Hematopoietic multipotent progenitor cell treated with erythropoietin and hydrocortisone succinate and interleukin-3 and kit ligand, for 8 days (in vitro differentiated cells): Measurements from ENCODE around the gene REG3A.

Experiments used
- DNase-seq: peaks from one replicate; pipeline ENCODE4 v3.0.0-alpha.2; 2015

REG3A gene

GRCh38 chr2:79159653-79160052 lies at the start of gene REG3A:
Gene REG3A, minus strand, starts transcription at chr2:79159753. Its CDS starts 348 bp downstream, at chr2:79159405.
- DNase-seq = no peak

DNA sequence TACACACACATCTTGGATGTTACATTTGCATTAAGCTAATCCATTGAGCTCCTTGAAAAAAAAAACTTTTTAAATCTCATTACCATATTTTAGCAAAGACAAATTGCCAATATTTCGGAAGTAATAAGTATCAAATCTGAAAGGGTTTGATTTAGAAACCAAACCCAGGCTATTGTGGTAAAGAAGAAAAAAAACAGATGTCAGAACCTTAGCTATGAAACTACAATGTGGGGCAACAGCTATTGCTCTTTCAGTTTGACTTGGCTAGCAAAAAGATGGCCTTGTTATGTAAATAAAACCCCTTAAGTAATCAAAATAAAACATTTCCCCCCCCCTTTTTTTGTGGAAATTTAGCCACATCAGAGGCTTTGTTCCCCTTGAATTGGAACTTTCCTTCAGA lies 41.2 kb upstream of the REG3A start:
- DNase-seq = no peak

DNA sequence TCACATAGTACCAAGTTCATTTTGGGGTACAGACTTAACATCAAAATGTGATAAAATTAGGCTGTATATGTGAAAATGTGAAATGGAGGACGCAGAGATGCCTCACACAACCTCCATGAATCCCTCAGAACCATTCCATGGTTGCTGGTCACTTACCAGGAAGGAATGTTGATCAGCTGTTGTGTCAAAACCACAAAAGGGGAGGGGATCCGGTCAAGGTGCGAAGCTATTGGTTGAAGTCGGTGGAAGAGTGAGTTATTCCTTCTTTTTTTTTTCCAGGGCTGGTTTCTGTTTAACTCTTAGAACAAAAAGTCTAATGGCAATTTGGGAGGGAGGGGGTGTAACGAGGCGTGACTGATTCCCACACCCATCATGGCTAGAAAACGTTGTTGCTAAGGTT lies 32.3 kb upstream of the REG3A start:
- DNase-seq = no peak

DNA sequence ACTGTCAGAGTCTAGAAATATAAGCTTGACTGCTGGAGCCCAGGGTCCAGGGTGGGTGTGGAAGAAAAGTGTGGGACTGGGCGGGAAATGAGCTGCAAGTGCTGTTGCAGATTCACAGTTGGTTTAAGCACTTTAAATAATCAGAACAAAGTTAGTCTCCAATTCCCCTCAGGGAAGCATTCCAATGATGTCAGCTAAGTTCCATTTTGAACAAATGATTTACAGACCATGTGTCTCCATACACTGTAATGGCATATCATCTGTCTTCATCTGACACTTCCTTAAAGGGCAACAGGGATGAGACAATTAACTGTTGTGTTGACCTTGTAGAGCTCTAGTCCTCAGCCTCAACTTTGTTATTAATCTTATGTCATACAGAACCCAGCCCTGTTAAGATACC lies 31.5 kb upstream of the REG3A start:
- no peak for DNase-seq

DNA sequence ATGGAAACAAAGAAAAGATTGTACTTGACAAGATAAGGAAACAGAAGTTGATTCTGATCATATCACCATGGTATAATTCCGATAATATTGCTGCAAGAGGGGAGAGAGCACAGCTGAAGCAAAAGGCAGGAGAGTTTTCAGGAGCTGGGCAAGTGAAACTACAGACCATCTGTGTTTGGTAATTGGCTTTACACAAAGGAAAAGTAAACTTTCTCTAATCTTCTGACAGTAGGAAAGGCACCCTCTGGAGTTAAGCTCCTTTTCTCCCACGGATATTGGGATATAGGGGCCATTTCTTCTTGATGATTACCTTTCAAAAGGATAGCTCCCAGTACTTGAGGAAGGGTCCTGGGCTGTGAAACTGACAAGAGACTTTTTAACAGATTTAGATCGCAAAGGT lies 29.9 kb upstream of the REG3A start:
- DNase-seq = no peak

DNA sequence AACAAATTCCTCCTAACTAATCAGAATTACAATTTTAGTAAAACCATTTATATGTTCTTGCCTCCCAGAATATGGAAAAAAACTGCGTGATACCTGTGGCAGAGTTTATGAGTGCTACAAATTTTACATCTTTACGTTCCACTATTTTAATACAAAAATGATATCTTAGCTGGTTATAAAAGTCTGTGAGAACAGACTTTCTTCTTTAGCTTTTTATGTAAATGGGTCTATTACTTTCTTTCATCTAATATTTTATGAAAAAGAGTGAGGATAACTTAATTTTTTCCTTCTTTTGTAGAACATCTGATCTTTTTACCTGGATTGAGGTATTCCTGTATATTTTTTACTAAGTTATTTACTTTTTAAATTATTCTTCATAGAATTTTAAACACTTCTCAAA lies 22.1 kb upstream of the REG3A start:
- DNase-seq = no peak

DNA sequence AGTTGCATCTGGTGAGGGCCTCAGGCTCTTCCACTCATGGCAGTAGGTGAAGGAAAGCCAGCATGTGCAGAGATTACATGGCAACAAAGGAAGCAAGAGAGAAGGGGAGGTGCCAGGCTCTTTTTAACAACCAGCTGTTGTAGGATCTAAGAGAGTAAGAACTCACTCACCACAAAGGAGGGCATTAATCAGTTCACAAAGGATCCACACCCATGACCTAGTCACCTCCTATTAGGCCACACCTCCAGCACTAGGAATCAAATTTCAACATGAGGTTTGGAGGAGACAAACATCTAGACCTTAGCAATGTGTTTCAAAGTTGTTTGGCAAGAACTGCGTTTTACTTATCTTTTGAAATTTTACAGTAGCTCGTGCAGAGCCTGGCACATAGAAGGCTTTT lies 20.5 kb upstream of the REG3A start:
- no peak for DNase-seq

DNA sequence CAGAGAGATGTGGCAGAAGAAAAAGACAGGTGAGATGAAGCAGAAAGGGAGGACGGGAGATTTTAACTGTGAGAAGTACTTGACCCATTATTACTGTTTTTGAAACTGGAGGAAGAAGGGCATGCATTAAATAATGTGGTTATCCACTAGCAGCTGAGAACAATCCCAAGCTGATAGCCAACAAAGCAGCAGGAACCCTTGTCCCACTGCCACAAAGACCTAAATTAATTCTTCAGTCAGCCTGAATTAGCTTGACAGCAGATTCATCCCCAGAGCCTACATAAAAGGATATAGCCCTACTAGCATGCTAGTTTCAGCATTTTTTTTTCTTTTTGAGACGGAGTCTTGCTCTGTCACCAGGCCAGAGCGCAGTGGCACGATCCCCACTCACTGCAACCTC lies 19.5 kb upstream of the REG3A start:
- DNase-seq = no peak

GRCh38 chr2:79178076-79178674 lies 18.6 kb upstream of the REG3A start:
- DNase-seq = no peak

DNA sequence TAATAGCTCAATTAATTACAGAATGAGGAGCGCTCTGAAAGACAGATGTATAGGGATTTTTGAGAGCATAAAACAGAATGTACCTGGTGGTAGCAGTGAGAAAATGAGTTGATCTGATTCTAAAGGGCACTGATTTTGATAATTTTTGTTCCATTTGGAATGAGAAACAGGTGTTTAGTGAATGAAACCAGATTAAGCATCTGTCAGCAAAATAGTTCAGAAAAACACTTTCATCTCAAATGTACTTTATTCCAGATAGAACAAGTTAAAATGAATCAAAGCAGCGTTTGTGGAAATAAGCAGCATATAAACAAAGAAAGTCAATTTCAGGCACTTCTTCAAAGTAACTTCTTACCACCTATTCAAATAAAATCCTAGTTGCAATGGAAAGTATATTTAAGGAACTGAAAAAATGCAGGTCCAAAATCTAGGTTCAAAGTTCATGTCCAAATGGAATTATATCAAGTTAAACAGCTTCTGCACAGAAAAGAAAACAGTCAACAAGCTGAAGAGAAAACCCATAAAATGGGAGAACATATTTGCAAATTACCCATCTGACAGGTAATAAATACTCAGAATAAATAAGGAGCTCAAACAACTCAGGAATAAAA lies 11.9 kb upstream of the REG3A start:
- no peak for DNase-seq

DNA sequence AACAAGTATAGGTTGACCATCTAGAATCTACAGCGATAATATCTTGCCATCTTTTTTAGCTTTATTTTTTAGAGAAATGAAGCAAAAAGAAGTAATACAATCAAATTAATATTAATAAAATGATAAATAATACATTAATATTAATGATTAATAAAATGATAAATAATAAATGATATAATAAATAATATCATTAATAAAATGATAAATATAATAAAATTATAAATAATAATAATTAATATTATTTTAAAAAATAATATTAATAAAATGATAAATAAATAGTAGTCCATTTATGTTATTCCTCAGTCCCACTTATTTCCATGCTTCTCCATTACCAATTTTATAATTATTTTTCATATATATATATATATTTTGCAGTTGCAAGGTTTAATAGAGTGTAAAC lies 3.2 kb upstream of the REG3A start:
- no peak for DNase-seq

GRCh38 chr2:79162132-79162531 lies 2.6 kb upstream of the REG3A start:
- DNase-seq = no peak

- DNase-seq = no peak
Observed at GRCh38 chr2:79159030-79159429, 523 bp downstream of the REG3A start.

- DNase-seq = no peak
Observed at GRCh38 chr2:79155826-79156476, 3.6 kb downstream of the REG3A start.

DNA sequence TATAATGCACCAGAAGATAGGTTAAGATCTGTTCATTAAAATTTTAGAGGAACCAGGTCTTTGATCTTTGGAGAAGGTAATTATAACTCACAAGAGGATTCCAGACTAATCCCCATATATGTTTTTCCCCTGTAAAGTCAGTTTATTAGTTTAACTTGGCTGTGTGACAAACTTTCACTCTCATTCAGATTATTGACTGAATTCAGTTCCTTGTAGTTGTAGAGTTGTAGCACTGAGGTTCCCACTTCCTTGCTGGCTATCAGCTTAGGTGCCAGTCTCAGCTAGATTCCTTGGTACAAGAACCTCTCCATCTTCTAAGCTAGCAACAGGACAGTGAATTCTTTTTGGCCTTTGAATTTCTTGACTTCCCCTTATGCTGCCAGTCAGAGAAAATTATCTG lies 20.1 kb downstream of the REG3A start:
- no peak for DNase-seq

DNA sequence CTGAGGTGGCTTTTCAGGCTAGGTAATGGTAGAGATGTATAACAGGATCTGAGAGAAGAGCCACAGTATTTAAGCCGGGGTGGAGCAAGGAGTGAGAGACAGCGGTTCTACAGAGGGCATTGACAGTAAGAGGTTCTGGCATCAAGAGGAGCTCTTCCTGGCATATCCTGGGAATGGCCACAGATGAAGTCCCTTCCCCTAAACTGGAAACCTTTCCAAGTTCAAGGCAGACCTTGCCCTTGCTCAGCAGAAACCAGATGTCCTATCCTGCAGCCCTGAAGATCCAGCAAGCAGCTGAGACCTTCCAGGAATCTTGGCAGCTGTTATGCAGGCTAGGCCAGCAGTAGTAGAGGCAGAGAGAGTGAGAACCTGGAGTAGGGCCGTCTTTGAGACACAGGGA lies 21.2 kb downstream of the REG3A start:
- DNase-seq = no peak

DNA sequence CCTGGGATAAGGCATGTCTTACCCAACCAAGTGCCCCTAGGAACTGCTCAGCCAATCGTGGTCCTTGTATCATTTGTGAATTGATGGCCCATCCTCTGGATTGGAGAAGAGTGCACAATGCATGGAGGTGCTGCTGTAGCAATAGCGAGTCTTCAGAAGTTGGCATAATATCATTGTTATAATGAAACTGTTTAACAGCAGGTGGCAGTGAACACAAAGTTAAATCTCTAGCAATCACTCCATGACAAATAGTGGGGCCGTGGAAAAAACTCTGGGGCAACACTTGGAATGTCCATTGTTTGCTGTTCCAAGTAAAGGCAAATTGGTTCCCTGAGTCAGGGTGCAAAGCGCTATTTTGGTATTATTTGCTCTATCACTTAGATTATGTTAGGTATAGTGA lies 27.9 kb downstream of the REG3A start:
- no peak for DNase-seq

DNA sequence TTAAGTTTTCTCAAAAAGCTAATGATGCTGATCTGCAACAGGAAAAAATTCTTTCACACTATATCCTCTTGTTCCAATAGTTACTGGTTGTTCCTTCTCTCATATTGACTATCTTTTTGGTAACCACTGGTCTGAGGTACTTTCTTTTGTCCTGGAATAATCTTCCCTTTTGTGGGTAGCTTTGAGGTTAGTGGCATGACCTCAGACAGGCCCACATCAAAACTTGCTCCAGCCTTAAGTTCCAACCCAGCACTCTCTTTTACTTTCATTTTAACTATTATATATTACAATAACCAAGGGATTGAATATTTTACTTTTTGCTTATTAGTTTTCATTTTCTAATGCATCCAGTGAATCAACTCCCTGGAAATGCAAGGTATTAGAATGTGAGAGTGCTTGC lies 29.7 kb downstream of the REG3A start:
- no peak for DNase-seq

DNA sequence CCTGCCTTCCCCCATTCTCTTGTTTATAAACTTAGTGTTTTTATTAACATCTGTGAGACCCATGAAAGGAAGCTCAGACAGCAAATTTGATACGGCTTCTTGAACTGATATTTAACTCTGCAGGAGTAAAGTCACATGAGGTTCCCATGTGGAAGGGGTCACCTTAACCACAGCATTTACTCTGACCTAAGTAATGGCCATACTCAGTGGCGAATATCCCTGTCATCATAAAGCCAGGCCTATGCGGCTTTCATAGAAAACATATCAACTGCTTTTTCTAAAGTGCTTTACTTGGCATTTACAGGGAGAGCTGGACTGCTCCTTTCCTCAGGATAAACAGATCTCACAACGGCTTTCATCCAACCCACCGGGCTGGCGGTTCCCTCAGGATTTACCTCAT lies 30.3 kb downstream of the REG3A start:
- DNase-seq = no peak

GRCh38 chr2:79128406-79128805 lies 31.1 kb downstream of the REG3A start:
- no peak for DNase-seq

GRCh38 chr2:79125721-79125985 lies 33.9 kb downstream of the REG3A start:
- no peak for DNase-seq

GRCh38 chr2:79124907-79125720 lies 34.4 kb downstream of the REG3A start:
- DNase-seq = no peak

DNA sequence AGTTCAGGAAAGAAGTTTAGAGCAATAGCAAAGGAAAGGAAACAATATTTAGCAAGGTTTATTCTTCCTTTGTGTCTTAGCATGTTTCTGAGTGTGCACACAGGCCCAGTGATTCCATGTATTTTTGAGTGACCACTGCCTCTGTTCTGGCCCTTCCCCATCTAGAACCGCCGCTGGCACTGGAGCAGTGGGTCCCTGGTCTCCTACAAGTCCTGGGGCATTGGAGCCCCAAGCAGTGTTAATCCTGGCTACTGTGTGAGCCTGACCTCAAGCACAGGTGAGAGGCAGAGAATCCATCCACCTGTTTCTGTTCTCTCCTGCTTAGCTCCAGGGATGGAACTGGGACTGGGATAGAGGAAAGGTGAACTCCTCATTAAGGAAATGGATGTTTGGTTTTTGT lies 36.9 kb downstream of the REG3A start:
- no peak for DNase-seq

DNA sequence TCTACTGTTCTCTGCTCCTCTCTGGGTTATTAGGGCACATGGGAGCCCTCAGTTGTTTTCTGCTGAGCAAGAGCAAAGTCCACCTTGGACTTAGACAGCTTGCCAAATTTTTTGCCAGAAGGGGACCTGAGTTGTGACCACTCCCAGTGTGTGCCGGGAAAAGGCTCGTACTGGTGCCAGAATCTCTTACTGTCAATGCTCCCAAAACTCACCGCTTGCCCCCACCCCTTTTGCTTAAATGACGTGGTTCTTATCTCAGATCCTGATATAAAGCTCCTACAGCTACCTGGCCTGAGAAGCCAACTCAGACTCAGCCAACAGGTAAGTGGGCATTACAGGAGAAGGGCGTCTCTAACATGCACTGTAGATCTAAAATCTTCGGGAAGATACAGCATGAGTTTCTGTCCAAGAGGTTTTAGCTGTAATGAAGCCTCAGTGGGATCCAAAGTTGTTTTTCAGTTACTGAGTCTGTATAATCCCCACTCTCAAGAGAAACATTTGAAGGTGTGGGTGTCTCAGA lies 39.3 kb downstream of the REG3A start, which contains the start of gene REG1A:
Gene REG1A, plus strand, starts transcription at position 295 of the 520 bp plus-strand sequence. CDS start 374 bp downstream, outside the sequence.
- DNase-seq = no peak
